Measurements from ENCODE around the gene BAZ2B. TPM values are rescaled to one million over a fixed set of nuclear protein-coding genes. Genes with fewer than 3 reads are reported as not detected.

Gene BAZ2B
- total RNA-seq, 6 donors from 2014 or later, result 59.4 to 233 (median 103) TPM

DNA sequence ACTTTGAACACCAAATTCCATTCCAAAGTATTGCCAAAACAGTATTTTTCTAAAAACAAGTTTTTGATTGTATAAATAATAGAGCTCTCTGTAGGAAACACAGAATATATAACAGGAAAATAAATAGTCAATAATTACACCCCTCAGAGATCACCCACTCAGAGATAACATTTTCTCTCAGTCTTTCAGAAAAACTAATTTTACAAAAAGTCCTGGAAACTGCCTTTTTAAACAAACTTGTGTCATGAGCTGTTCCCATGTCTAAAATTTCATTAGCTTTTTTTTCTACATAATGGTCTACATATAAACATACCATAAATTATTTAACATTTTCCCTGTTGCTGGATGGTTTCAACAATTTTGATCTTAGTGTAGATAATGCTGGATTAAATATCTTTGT is 328.6 kb downstream of the BAZ2B start:
- Histone ChIP-seq H3K9me3 (no peaks in the 10 kb centered on the region), H3K36me3 (no peaks in the 10 kb centered on the region), H3K27ac (peak overlapping the region in 2 of 4 donors; percentile 86 to 96), H3K4me1 (peaks cover 10 to 28% (median 23%) of the 10 kb centered on the region in 4 donors), H3K4me3 (no peak overlapping the region), H3K27me3 (no peaks in the 10 kb centered on the region)
- DNase-seq (no peak), ATAC-seq (ENCODE audit: low FRiP score in 2 of 2) (no peak)
- TF ChIP-seq POLR2AphosphoS5 (IDR thresholded peaks at IDR 0.05) (no peak), POLR2A (IDR thresholded peaks at IDR 0.05) (no peak), EP300 (IDR thresholded peaks at IDR 0.05) (no peak)
- TF ChIP-seq, protein P1, sequence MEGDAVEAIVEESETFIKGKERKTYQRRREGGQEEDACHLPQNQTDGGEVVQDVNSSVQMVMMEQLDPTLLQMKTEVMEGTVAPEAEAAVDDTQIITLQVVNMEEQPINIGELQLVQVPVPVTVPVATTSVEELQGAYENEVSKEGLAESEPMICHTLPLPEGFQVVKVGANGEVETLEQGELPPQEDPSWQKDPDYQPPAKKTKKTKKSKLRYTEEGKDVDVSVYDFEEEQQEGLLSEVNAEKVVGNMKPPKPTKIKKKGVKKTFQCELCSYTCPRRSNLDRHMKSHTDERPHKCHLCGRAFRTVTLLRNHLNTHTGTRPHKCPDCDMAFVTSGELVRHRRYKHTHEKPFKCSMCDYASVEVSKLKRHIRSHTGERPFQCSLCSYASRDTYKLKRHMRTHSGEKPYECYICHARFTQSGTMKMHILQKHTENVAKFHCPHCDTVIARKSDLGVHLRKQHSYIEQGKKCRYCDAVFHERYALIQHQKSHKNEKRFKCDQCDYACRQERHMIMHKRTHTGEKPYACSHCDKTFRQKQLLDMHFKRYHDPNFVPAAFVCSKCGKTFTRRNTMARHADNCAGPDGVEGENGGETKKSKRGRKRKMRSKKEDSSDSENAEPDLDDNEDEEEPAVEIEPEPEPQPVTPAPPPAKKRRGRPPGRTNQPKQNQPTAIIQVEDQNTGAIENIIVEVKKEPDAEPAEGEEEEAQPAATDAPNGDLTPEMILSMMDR (IDR thresholded peaks at IDR 0.05), result no peak

DNA sequence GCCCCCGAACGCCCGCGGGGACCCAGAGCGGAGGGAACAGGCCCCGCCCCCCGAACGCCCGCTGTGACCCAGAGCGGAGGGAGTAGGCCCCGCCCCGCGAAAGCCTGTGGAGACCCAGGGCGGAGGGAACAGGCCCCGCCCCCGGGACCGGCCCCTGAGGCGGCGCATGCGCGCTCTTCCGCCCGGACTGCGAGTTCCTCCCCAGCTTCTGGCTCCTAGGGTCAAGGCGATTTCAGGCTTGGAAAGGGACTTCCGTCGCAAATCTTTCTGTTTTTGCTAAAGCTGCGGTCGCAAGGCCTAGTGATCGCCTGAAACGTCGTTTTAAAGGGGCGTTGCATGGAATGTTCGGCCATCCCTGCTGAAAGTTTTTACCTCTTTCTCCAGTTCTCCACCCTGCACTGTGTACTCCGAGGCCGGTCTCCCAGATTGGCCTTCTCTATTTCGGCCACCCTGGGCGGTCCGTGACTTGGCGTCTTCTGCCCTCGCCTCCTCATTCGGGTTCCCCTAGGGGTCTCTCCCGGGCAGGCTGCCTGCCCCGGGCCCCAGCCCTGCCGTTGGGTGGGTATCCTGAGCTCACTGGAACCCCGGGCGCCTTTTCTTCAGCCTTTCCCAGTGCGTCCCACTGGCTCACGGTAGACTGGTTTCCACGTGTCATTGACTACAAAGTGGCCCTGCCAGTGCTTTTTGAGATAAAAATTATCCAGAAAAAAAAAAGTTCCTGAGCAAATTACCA is 329.5 kb downstream of the BAZ2B start:
- TF ChIP-seq POLR2A (IDR thresholded peaks at IDR 0.05) (peak in 3 of 4 donors; percentile 26 to 79 (median 73)), POLR2AphosphoS5 (IDR thresholded peaks at IDR 0.05) (peak; percentile 69 to 78), EP300 (IDR thresholded peaks at IDR 0.05) (no peak)
- TF ChIP-seq, protein P1 (IDR thresholded peaks at IDR 0.05), result no peak
- peaks cover 10 to 28% (median 23%) of the 10 kb centered on the region in 4 donors for H3K4me1 ChIP-seq
- H3K4me3 ChIP-seq, result peak overlapping the region; percentile 88 to 99 (median 98)
- peak overlapping the region; percentile 86 to 96 (median 93) for H3K27ac ChIP-seq
- ATAC-seq (ENCODE audit: low FRiP score in 2 of 2), result peak; percentile 100
- DNase-seq, result peak; percentile 99 to 100
- H3K36me3 ChIP-seq, result peaks cover 0 to under 1% (median 0%) of the 10 kb centered on the region in 4 donors
- 0 to 1% methylated on average over 14 to 41 of the region's 50 CpGs for WGBS, 2 donors
- no peaks in the 10 kb centered on the region for H3K27me3 ChIP-seq
- no peaks in the 10 kb centered on the region for H3K9me3 ChIP-seq

DNA sequence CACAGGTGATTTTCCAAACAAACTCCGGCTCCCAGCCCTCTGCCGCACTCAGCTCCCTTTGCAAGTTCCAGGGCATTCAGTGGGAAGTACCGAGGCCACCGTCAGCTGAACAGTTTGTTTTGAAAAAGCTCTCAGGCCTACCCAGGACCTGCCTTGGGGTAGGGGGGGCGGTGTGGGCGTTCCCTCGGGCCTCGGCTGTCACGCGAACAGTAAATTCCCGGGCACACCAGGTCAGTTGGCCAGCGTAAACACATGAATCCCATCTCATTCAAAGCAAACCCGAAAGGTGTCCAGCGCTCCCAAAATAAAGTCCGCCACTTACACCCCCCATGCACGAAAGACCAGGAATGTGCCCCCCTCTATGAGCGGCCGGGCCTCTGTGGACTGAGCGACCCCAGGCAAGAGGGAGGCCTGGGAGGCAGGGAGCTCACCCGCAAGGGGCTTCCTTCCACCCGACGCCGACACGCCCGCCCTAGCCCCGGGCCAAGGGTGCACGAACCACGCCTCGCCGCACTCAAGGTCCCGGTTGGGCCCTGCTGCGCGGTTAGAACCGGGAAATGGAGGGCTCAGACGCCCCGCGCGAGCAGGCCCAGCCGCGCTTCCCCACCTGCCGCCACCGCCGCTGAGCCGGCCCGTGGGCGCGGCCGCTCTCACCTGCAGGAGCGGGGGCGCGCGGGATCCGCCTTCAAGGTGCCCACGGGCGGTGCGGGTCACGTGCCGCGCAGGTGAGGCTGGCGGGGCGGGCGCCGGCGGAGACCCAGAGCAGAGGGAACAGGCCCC is 330.2 kb downstream of the BAZ2B start, which contains the start of gene WDSUB1:
TSS of gene WDSUB1 (minus strand) at position 775 of the 780 bp plus-strand sequence. CDS start 3,634 bp downstream, outside the sequence.
- Histone ChIP-seq H3K4me3 (peak within 1 kb of the TSS; percentile 88 to 99 (median 98)), H3K27ac (peak within 1 kb of the TSS; percentile 86 to 96 (median 93)), H3K4me1 (peaks cover 10 to 28% (median 23%) of the 10 kb centered on the region in 4 donors), H3K36me3 (peaks cover 0 to 8% (median 6%) of the 10 kb centered on the region in 4 donors), H3K27me3 (no peaks in the 10 kb centered on the region), H3K9me3 (no peaks in the 10 kb centered on the region)
- ATAC-seq (ENCODE audit: low FRiP score in 2 of 2) (peak; percentile 56 to 75), DNase-seq (peak; percentile 87 to 89)
- TF ChIP-seq POLR2A (IDR thresholded peaks at IDR 0.05), result peak in 2 of 4 donors; percentile 58 to 77
- TF ChIP-seq, protein P1 (IDR thresholded peaks at IDR 0.05), result peak in 1 of 6 experiments; percentile 22
- peak in 1 of 4 donors; percentile 12 for TF ChIP-seq EP300 (IDR thresholded peaks at IDR 0.05)
- peak in 1 of 2 donors; percentile 34 for TF ChIP-seq POLR2AphosphoS5 (IDR thresholded peaks at IDR 0.05)
- WGBS, 2 donors, result 0 to 14% methylated on average over 3 to 5 of the region's 64 CpGs

DNA sequence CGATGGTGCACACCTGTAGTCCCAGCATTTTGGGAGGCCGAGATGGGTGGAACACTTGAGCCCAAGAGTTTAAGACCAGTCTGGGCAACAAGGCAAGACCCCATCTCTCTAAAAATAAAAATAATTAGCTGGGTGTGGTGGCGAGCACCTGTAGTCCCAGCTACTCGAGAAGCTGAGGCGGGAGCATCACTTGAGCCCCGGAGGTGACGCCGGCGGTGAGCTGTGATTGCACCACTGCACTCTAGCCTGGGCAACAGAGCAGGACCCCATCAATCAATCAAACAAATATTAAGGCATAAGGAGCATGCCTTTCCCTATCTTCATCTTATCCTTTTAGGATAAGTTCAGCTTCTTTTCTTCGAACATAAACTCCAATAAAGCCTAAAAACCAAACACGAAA is 330.9 kb downstream of the BAZ2B start:
- Histone ChIP-seq H3K27ac (peak overlapping the region; percentile 86 to 96 (median 93)), H3K27me3 (no peaks in the 10 kb centered on the region), H3K9me3 (no peaks in the 10 kb centered on the region), H3K4me3 (peak overlapping the region in 3 of 4 donors; percentile 98 to 99 (median 99)), H3K36me3 (peaks cover 0 to 12% (median 9%) of the 10 kb centered on the region in 4 donors), H3K4me1 (peaks cover 9 to 23% (median 18%) of the 10 kb centered on the region in 4 donors)
- peak; percentile 26 to 72 for DNase-seq
- TF ChIP-seq, protein P1 (IDR thresholded peaks at IDR 0.05), result no peak
- TF ChIP-seq POLR2A (IDR thresholded peaks at IDR 0.05) (no peak), EP300 (IDR thresholded peaks at IDR 0.05) (no peak), POLR2AphosphoS5 (IDR thresholded peaks at IDR 0.05) (no peak)
- WGBS, 2 donors, result 80 to 81% methylated on average over 11 of the region's 11 CpGs
- no peak for ATAC-seq (ENCODE audit: low FRiP score in 2 of 2)
